ENCODE results near the gene LRFN2. TPM values are rescaled to one million over a fixed set of nuclear protein-coding genes. Genes with fewer than 3 reads are reported as not detected.

Gene LRFN2
- total and polyA plus RNA-seq, 2 of the 8 experiments (the other 6 are each of a cell fraction or from before 2014, with no cell fraction given) = 2.3 TPM

DNA sequence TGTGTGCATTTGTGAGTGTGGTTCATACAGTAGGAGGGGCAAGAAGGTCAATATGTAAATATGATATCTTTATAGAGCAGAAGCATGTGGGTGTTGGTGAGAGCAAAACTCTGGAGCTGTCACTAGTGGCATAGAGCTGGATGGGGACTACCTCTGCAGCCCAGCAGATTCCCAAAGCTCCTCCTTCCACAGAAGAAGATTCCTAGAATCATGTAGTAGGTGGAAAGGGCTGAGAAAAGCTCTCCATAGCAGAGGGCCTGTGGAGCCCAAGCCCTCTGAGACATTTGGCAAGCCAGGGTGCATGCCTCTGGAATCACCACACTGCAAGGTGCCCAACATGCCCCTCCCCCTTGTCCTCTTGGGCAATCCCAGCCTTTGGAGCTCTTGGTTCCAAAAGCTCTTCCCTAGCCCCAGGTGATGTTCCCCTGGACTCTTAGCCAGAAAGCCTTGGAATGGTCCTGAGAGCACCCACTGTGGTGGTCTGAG, 233.2 kb downstream of the LRFN2 start:
- no peak overlapping the region for H3K56ac ChIP-seq (replicated peaks; ENCODE audit: insufficient read length, low read depth, low read length)
- no peak overlapping the region for H2BK5ac ChIP-seq (ENCODE audit: low read depth, low read length)
- no peak overlapping the region for H2BK15ac ChIP-seq (ENCODE audit: low read length)
- H3K23me2 ChIP-seq (ENCODE audit: low read depth, low read length) = peaks cover 10% of the 10 kb centered on the region
- no peak overlapping the region for H3K4ac ChIP-seq (replicated peaks; ENCODE audit: insufficient read length, low read depth, low read length)
- H2BK120ac ChIP-seq (replicated peaks; ENCODE audit: low read depth, low read length) = no peak overlapping the region
- H4K8ac ChIP-seq (ENCODE audit: extremely low read depth, insufficient read depth, low read length) = no peak overlapping the region; the same call in 1 of the 2 replicates
- H3K79me2 ChIP-seq (ENCODE audit: control insufficient read depth in 1 of 2, insufficient read depth in 2 of 2, low read length in 2 of 2) = peaks cover 0 to 4% of the 10 kb centered on the region in 2 experiments; a peak in 2 of 4 replicates
- DNase-seq (ENCODE audit: low read depth in 1 of 2, low spot score in 2 of 2) (peak in 1 of 2 experiments; percentile 19), FAIRE-seq (no peak)
- H3K27me3 ChIP-seq (replicated peaks in 1 of 4; ENCODE audit: control insufficient read depth in 3 of 4, extremely low read depth in 1 of 4, insufficient read depth in 3 of 4, low read length in 3 of 4) = peaks cover 0 to 2% (median 0%) of the 10 kb centered on the region in 4 experiments; a peak in 1 of 7 replicates
- no peak overlapping the region for H4K5ac ChIP-seq (ENCODE audit: insufficient read length, low read depth, low read length)
- no peak overlapping the region for H2AFZ ChIP-seq (ENCODE audit: low read length)
- no peak overlapping the region for H3K23ac ChIP-seq (ENCODE audit: insufficient read length)
- H4K91ac ChIP-seq (replicated peaks; ENCODE audit: insufficient read length, low read length) = peak overlapping the region; percentile 4
- peak overlapping the region; percentile 2; the same call in 1 of the 2 replicates for H2BK20ac ChIP-seq (ENCODE audit: low read length)
- peaks cover 0 to 8% of the 10 kb centered on the region in 2 experiments for H4K20me1 ChIP-seq (replicated peaks in 1 of 2; ENCODE audit: control insufficient read depth in 1 of 2, insufficient read depth in 2 of 2, low read length in 2 of 2)
- POLR2A ChIA-PET (ENCODE audit: partially characterized antibody) = interaction anchor here (1.1 to 2.6 kb wide), 2 partner anchors 11 to 18 kb away, joined by 3 to 7 read pairs; no protein-coding TSS in a partner anchor
- no peak overlapping the region for H3K18ac ChIP-seq (ENCODE audit: extremely low read depth, low read length)
- no peak overlapping the region for H3K14ac ChIP-seq (ENCODE audit: insufficient read length)
- no peak overlapping the region for H3K4me3 ChIP-seq (ENCODE audit: extremely low read depth in 1 of 4, insufficient read depth in 2 of 4, low read depth in 3 of 4, low read length in 4 of 4)
- no peak overlapping the region for H3K27ac ChIP-seq (ENCODE audit: low read depth, low read length)
- no peak overlapping the region for H2AK5ac ChIP-seq (ENCODE audit: low read depth, low read length)
- no peak overlapping the region for H3K9ac ChIP-seq (replicated peaks in 1 of 4; ENCODE audit: extremely low read depth in 1 of 4, low read depth in 3 of 4, low read length in 3 of 4)
- peaks cover 0 to 7% (median 5%) of the 10 kb centered on the region in 4 experiments; a peak in 5 of 7 replicates for H3K4me1 ChIP-seq (replicated peaks in 1 of 4; ENCODE audit: control insufficient read depth in 3 of 4, insufficient read depth in 4 of 4, low read length in 3 of 4)
- no peaks in the 10 kb centered on the region for H3K9me3 ChIP-seq (ENCODE audit: insufficient read depth in 2 of 2, low read depth in 1 of 2, low read length in 1 of 2)
- no peak for TF ChIP-seq EP300 (IDR thresholded peaks at IDR 0.05; ENCODE audit: borderline replicate concordance in 1 of 2, low read depth in 2 of 2, low read length in 2 of 2)
- TF ChIP-seq SIN3A (conservative IDR thresholded peaks at IDR 0.05 in 1 of 2, IDR thresholded peaks at IDR 0.05 in 1 of 2; ENCODE audit: low read depth in 1 of 2, low read length in 2 of 2) = no peak
- TF ChIP-seq TAF1 (IDR thresholded peaks at IDR 0.05; ENCODE audit: low read depth, low read length) = no peak
- TF ChIP-seq MAFK (IDR thresholded peaks at IDR 0.05; ENCODE audit: low read depth, low read length) = no peak
- no peak for TF ChIP-seq POLR2A (IDR thresholded peaks at IDR 0.05; ENCODE audit: control extremely low read depth in 1 of 2, low read depth in 2 of 2, low read length in 2 of 2)
- no peak for TF ChIP-seq RAD21 (IDR thresholded peaks at IDR 0.05 in 1 of 2, conservative IDR thresholded peaks at IDR 0.05 in 1 of 2; ENCODE audit: low read depth in 2 of 2, low read length in 2 of 2)
- no peak for TF ChIP-seq PHF8 (conservative IDR thresholded peaks at IDR 0.05; ENCODE audit: low read depth, low read length)
- no peak for TF ChIP-seq SP4 (IDR thresholded peaks at IDR 0.05; ENCODE audit: low read length)
- no peak for TF ChIP-seq RXRA (IDR thresholded peaks at IDR 0.05; ENCODE audit: insufficient read depth, low read depth, low read length)
- no peak for TF ChIP-seq ZNF274 (IDR thresholded peaks at IDR 0.05; ENCODE audit: borderline replicate concordance, extremely low read depth, low read length)
- TF ChIP-seq CREB1 (IDR thresholded peaks at IDR 0.05) = no peak
- TF ChIP-seq EGR1 (IDR thresholded peaks at IDR 0.05; ENCODE audit: borderline replicate concordance, low read depth, low read length) = no peak
- no peak for TF ChIP-seq GTF2F1 (IDR thresholded peaks at IDR 0.05; ENCODE audit: borderline replicate concordance, low read depth, low read length)
- H3K79me1 ChIP-seq (ENCODE audit: low read depth, low read length) = no peaks in the 10 kb centered on the region
- CTCF ChIA-PET (ENCODE audit: partially characterized antibody) = interaction anchor here (0.6 to 1.2 kb wide), 7 partner anchors 10 to 621 kb away, joined by 3 to 5 read pairs (median 3); no protein-coding TSS in a partner anchor
- no peaks in the 10 kb centered on the region; a peak in 1 of 8 replicates for H3K36me3 ChIP-seq (ENCODE audit: control insufficient read depth in 2 of 4, insufficient read depth in 4 of 4, low read length in 3 of 4)
- no peak overlapping the region for H3K4me2 ChIP-seq (ENCODE audit: insufficient read depth in 1 of 2, low read depth in 2 of 2, low read length in 2 of 2)
- H2BK12ac ChIP-seq (ENCODE audit: low read depth, low read length) = no peak overlapping the region

Measured in H1 (cell line).